KOPT-K1 (cell line): ENCODE data around the gene KL.

Source experiments
- H3K27ac ChIP-seq: fragments of 200-600 bp; sonication (generic); 2 replicates; pipeline ENCODE4 v1.5.1; 2016; ENCODE audit warnings: antibody characterized with exemption, mild to moderate bottlenecking, low read depth, low read length; ENCODE audit not compliant: poor library complexity, severe bottlenecking
- H3K36me3 ChIP-seq: fragments of 200-600 bp; sonication (generic); 2 replicates; pipeline ENCODE4 v1.5.1; 2017; ENCODE audit warnings: antibody characterized with exemption, mild to moderate bottlenecking, low read length, moderate library complexity; ENCODE audit not compliant: insufficient read depth
- H3K9me3 ChIP-seq: fragments of 200-600 bp; sonication (generic); 2 replicates; pipeline ENCODE4 v1.5.1; 2017; ENCODE audit warnings: antibody characterized with exemption, low read length, mild to moderate bottlenecking; ENCODE audit not compliant: insufficient read depth, poor library complexity, severe bottlenecking

Gene KL

GRCh38 chr13:33076001-33076992, 60.1 kb downstream of the KL start:
- no peaks in the 10 kb centered on the region for H3K36me3 ChIP-seq
- no peak overlapping the region for H3K27ac ChIP-seq
- H3K9me3 ChIP-seq, result no peaks in the 10 kb centered on the region

- no peaks in the 10 kb centered on the region for H3K36me3 ChIP-seq
Observed at GRCh38 chr13:33078263-33078662, 62.0 kb downstream of the KL start.

GRCh38 chr13:33079960-33080359, 63.7 kb downstream of the KL start:
- H3K9me3 ChIP-seq, result no peaks in the 10 kb centered on the region
- H3K27ac ChIP-seq, result no peak overlapping the region
- no peaks in the 10 kb centered on the region for H3K36me3 ChIP-seq

More at GRCh38 chr13:33078263-33078662, 62.0 kb downstream of the KL start:
- no peaks in the 10 kb centered on the region for H3K9me3 ChIP-seq
- H3K27ac ChIP-seq, result no peak overlapping the region

DNA sequence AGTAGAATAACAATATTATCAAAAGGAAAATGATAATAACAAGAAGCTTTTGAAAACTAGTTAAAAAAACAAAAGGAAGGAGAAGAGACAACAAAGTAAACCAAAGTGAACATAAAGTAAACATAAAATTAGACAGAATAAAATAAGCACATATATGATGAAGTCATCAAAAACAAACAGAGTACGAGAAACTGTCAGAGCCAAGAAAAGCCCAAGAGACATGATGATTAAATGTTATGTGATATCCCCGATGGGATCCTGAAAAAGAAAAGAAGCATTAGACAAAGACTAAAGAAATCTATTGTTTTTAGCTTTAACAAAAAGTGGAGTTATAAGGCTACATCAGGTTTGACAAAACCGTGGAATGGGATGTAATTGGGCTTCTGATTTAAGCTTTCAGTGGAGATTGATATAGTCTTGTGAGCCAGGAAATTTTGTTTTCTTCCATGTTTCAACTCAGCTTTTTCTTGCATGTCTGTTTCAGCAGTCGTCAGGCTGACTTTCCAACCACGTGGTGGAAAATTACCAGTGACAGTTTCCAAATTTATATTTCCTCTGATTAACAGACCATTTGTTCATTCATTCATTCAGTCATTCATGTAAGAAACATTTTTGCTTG, 64.9 kb downstream of the KL start:
- no peaks in the 10 kb centered on the region for H3K9me3 ChIP-seq
- H3K36me3 ChIP-seq, result no peaks in the 10 kb centered on the region
- no peak overlapping the region for H3K27ac ChIP-seq

- H3K36me3 ChIP-seq, result no peaks in the 10 kb centered on the region
- H3K27ac ChIP-seq, result no peak overlapping the region
- H3K9me3 ChIP-seq, result no peaks in the 10 kb centered on the region
Observed at GRCh38 chr13:33081666-33082065, 65.4 kb downstream of the KL start.

DNA sequence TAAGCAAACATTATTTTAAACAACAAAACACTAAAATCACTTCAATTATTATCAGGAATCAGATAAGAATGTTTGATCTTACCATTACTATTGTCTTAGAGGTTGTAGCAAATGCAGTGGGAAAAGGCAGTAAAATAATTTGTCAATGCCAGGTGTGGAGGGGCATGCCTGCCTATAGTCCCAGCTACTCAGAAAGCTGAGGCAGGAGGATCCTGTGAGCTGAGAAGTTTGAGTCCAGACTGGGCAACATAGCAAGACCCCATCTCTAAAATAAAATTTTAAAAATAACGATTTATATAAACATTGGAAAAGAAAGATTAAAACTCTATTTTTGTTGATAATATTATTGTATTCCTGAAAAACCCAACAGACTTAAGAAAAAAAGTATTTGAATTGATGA, 66.8 kb downstream of the KL start:
- H3K36me3 ChIP-seq, result no peaks in the 10 kb centered on the region
- H3K27ac ChIP-seq, result no peak overlapping the region
- no peaks in the 10 kb centered on the region for H3K9me3 ChIP-seq

DNA sequence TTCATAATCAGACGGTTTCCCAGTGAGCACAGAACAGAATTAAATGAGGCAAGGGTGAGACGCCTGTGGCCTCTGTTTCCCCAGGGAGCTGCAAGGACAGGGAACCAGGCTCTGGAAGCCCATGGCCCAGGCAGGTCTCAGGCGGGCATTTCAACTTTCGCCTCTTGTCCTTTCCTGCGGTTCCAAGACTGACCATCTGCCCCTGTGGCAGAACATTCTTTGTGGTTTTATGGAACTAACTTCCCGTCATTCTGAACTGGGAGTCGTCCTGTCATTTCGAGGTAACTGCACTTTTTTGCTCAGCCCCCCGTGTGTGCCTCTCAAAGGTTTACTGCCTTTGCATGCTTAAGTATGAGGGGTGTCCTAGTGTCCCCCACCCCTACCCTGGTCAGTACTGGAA, 70.9 kb downstream of the KL start:
- H3K9me3 ChIP-seq, result no peaks in the 10 kb centered on the region
- no peak overlapping the region for H3K27ac ChIP-seq

DNA sequence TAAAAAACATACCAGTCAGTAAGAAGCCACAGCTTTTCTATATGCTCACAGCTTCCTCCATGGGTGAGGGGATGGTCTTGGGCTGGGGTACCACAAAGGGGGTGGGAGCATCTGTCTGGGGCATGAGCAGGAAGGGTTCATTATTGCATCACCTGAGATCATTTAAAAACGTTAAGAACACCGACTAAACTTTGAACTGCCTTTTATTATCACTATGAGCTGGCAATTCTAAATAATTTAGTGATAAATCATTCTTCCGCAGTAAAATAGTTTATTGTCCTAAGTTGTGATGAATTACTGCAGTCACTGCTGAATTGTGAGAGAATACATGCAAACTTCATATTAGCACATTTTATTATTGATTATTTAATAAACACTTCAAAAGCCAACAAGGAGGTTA, 71.6 kb downstream of the KL start:
- H3K36me3 ChIP-seq, result no peaks in the 10 kb centered on the region
- H3K9me3 ChIP-seq, result no peaks in the 10 kb centered on the region

More for the DNA sequence above, 70.9 kb downstream of the KL start:
- no peaks in the 10 kb centered on the region for H3K36me3 ChIP-seq

DNA sequence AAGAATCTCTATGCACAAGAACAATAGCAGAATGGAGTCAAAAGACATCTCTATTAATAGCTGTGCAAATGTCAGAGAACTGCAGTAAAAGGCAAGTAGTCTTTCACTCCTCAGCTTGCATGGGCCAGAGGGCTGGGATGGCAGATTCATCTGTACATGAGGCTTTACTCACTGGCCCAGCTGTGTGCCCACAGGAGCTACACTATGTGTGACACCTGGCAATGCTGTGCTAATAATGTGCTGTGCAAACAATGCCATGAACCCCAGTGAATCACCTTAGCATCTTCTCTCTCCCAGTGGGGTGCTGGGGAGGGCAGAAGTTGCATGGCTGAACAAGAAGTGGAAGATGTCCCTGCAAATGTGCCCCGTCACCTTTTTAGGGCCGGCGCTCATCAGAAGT, 73.1 kb downstream of the KL start:
- Histone ChIP-seq H3K27ac (no peak overlapping the region), H3K36me3 (no peaks in the 10 kb centered on the region), H3K9me3 (no peaks in the 10 kb centered on the region)

More for the DNA sequence above, 71.6 kb downstream of the KL start:
- no peak overlapping the region for H3K27ac ChIP-seq

GRCh38 chr13:33090755-33091414, 74.7 kb downstream of the KL start:
- H3K27ac ChIP-seq, result no peak overlapping the region
- no peaks in the 10 kb centered on the region for H3K36me3 ChIP-seq
- no peaks in the 10 kb centered on the region for H3K9me3 ChIP-seq

DNA sequence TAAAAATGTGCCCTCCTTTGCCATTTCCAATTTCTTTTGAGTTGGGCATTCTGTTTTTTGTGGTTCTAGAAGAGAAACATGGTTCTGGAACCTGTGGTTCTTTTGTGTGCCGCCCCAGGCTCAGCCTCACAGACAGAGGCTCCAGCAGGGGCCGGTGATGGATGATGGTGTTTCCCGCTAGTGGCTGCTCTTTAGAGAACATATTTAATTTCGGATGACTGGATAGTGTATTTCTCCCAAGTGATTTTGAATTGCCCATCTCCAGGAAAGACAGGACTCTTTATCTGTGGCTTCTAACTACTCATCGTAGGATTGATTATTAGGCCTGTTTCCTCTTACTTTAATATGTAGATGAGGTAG, 75.2 kb downstream of the KL start:
- no peaks in the 10 kb centered on the region for H3K9me3 ChIP-seq
- H3K36me3 ChIP-seq, result no peaks in the 10 kb centered on the region
- H3K27ac ChIP-seq, result no peak overlapping the region

GRCh38 chr13:33092073-33092987, 76.1 kb downstream of the KL start:
- no peaks in the 10 kb centered on the region for H3K9me3 ChIP-seq
- no peaks in the 10 kb centered on the region for H3K36me3 ChIP-seq
- no peak overlapping the region for H3K27ac ChIP-seq

- Histone ChIP-seq H3K9me3 (no peaks in the 10 kb centered on the region), H3K27ac (no peak overlapping the region)
Observed at GRCh38 chr13:33096886-33097605, 80.8 kb downstream of the KL start.

DNA sequence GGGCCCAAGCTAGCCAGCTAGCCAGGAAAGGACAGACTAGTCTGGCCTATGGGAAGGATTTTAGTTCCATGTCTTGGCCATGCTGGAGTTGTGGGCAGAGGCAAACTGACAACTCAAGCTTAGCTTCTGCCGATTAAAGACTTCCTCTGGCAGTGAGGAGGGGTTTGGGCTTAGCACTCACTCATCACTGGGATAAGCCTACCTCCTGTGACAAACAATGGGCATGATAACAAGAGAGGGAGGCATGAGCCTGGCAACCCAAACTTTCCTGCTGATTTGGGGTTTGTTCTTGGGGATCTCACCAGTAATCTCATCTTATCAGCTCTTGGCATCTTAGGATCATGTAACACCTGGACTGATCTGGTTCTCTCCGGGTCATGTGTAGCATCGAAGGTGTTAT, 83.6 kb downstream of the KL start:
- Histone ChIP-seq H3K36me3 (no peaks in the 10 kb centered on the region), H3K9me3 (no peaks in the 10 kb centered on the region), H3K27ac (no peak overlapping the region)

More at GRCh38 chr13:33096886-33097605, 80.8 kb downstream of the KL start:
- no peaks in the 10 kb centered on the region for H3K36me3 ChIP-seq
